Measurements from ENCODE around the gene DLAT.
"Not testable (repeated sequence)": the region's sequence is repeated elsewhere in the genome, so short reads cannot be mapped to it uniquely, and the experiment has no call there.

Gene DLAT

DNA sequence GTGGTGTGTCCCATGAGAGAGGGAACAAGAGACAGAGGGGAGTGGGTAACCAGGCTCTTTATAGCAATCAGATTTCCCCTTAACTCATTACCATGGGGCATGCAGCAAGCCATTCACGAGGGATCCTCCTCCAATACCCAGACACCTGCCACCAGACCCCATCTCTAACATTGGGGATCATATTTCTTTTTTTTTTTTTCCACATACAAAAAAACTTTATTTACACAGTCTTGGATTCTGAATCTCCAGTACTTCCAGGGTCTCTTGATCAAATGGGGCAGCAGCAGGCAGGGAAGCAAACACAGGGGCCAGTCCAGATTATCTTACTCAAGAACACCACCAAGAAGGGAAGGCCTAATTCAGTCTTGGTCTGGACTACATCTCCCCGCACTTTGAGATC, 4.3 kb downstream of the DLAT start:
- no peak overlapping the region for H3K4me3 ChIP-seq (replicated peaks in 1 of 2; ENCODE audit: low read depth in 2 of 2, low read length in 2 of 2)

DNA sequence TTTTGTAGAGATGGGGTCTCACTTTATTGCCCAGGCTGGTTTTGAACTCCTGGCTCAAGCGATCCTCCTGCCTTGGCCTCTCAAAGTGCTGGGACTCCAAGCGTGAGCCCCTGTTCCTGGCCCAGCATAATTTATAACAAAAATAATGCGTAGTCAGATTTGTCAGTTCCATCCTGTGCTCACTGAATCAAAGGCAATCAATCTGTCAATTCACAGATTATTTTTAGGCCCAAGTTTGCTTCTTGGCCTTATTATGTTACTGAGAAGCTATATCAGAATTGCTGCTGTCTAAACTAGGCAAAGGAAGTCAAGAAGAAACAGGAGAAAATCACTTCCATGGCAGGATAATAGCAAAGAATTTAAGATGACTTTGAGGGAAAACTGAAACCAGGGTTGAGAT, 8.7 kb downstream of the DLAT start:
- H3K4me3 ChIP-seq (replicated peaks in 1 of 2; ENCODE audit: low read depth in 2 of 2, low read length in 2 of 2) = no peak overlapping the region
- TF ChIP-seq, protein P1, sequence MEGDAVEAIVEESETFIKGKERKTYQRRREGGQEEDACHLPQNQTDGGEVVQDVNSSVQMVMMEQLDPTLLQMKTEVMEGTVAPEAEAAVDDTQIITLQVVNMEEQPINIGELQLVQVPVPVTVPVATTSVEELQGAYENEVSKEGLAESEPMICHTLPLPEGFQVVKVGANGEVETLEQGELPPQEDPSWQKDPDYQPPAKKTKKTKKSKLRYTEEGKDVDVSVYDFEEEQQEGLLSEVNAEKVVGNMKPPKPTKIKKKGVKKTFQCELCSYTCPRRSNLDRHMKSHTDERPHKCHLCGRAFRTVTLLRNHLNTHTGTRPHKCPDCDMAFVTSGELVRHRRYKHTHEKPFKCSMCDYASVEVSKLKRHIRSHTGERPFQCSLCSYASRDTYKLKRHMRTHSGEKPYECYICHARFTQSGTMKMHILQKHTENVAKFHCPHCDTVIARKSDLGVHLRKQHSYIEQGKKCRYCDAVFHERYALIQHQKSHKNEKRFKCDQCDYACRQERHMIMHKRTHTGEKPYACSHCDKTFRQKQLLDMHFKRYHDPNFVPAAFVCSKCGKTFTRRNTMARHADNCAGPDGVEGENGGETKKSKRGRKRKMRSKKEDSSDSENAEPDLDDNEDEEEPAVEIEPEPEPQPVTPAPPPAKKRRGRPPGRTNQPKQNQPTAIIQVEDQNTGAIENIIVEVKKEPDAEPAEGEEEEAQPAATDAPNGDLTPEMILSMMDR (IDR thresholded peaks at IDR 0.05; ENCODE audit: low read depth, low read length) = no peak
- DNase-seq (ENCODE audit: low read depth in 2 of 2) = no peak

More for the DNA sequence above, 4.3 kb downstream of the DLAT start:
- no peak for DNase-seq (ENCODE audit: low read depth in 2 of 2)
- TF ChIP-seq, protein P1 (IDR thresholded peaks at IDR 0.05; ENCODE audit: low read depth, low read length) = no peak

DNA sequence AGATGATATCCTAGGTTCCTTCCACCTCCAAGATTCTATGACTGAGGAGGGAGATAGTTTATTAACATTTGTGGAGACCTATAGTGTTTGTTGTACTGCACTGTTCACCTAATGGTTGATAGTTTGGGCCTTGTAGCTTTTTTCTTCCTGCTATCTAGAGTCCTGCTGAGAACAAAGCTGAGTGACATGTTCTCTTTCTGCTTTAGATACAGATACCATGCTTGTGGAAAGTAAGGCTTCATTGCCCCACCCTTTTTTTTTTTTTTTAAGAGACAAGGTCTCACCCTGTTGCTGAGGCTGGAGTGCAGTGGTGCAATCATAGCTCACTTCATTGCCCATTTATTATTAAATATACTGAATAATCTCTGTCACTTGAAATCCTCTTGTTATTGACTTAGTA, 12.3 kb downstream of the DLAT start:
- DNase-seq (ENCODE audit: low read depth in 2 of 2) = no peak
- no peak overlapping the region for H3K4me3 ChIP-seq (replicated peaks in 1 of 2; ENCODE audit: low read depth in 2 of 2, low read length in 2 of 2)
- TF ChIP-seq, protein P1 (IDR thresholded peaks at IDR 0.05; ENCODE audit: low read depth, low read length) = no peak

DNA sequence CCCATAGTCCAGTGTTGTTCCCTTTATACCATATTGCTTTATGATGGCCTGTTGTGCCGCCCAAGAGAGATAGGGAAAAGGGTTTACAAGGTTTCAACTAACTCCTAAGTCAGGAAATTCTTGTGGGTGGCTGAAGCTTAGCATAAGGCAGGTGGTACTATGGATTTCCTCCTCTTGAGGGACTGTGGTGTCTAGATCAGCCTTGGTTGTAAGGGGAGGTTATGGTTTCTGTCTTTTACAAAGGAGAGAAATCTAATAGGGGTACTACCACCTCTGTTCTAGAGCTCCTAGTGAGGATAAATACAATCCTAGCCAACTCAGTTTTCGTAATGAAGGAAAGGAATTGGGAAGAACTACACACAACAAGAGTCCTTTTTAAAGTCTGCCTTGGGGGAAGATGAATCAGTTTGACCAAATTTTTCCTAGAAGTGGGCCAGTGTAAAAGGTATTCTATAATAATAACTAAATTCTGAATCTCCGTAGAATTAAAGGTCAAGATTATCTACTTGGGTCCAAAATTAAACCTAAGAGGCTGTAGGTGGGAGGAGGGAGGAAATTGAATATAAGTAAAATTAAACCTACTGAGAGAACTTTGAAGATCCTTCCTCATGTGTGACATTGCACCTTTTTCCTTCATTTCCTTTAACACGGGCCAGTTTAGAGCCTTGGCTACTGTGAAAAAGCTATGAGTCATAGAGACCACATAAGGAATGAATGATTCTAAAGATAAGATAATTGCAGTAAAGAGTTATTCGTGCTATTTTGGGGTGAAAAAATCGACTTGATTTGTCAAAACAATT, 17.2 kb downstream of the DLAT start:
- no peak overlapping the region for H3K4me3 ChIP-seq (replicated peaks in 1 of 2; ENCODE audit: low read depth in 2 of 2, low read length in 2 of 2)
- peak; percentile 16 to 33 for DNase-seq (ENCODE audit: low read depth in 2 of 2)
- TF ChIP-seq, protein P1 (IDR thresholded peaks at IDR 0.05; ENCODE audit: low read depth, low read length) = no peak

DNA sequence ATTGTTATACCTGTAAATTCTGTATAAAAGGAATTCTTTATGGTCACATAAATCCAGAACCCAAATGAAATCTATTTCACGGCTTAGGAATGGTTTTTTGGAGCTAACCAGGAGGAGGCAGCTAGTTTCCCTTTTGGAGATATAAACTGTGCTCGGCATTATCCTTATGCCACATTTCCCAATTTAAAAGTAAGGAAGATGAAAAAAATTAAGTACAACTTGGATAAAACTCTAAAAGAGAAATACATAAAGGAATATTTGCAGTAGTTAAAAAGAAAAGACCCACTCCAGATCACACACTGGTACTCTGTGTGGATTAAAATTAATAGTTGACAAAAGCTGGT, 17.7 kb downstream of the DLAT start:
- TF ChIP-seq, protein P1 (IDR thresholded peaks at IDR 0.05; ENCODE audit: low read depth, low read length) = no peak

DNA sequence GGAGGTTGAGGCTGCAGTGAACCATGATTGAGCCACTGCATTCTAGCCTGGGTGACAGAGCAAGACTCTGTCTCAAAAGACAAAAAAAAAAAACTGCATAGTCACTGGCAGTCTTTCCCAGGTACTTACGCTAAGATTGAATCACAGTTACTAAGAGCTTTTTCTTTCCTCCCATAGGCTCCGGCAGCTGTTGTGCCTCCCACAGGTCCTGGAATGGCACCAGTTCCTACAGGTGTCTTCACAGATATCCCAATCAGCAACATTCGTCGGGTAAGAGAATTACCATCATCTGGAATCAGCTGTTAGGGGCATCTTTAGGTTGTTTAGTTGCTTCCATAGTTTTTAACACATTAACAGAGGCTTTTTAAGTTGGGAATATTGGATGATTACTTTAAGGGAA, 19.8 kb downstream of the DLAT start:
- TF ChIP-seq, protein P1 (IDR thresholded peaks at IDR 0.05; ENCODE audit: low read depth, low read length) = no peak
- no peak for DNase-seq (ENCODE audit: low read depth in 2 of 2)
- H3K4me3 ChIP-seq (replicated peaks in 1 of 2; ENCODE audit: low read depth in 2 of 2, low read length in 2 of 2) = no peak overlapping the region

More for the DNA sequence above, 17.7 kb downstream of the DLAT start:
- DNase-seq (ENCODE audit: low read depth in 2 of 2) = no peak
- no peak overlapping the region for H3K4me3 ChIP-seq (replicated peaks in 1 of 2; ENCODE audit: low read depth in 2 of 2, low read length in 2 of 2)

DNA sequence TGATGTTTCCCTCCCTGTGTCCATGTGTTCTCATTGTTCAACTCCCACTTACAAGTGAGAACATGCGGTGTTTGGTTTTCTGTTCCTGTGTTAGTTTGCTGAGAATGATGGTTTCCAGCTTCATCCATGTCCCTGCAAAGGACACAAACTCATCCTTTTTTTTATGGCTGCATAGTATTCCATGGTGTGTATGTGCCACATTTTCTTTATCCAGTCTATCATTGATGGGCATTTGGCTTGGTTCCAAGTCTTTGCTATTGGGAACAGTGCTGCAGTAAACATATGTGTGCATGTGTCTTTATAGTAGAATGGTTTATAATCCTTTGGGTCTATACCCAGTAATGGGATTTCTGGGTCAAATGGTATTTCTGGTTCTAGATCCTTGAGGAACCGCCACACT, 21.4 kb downstream of the DLAT start:
- H3K4me3 ChIP-seq (replicated peaks in 1 of 2; ENCODE audit: low read depth in 2 of 2, low read length in 2 of 2); DNase-seq (ENCODE audit: low read depth in 2 of 2): not testable (repeated sequence)

DNA sequence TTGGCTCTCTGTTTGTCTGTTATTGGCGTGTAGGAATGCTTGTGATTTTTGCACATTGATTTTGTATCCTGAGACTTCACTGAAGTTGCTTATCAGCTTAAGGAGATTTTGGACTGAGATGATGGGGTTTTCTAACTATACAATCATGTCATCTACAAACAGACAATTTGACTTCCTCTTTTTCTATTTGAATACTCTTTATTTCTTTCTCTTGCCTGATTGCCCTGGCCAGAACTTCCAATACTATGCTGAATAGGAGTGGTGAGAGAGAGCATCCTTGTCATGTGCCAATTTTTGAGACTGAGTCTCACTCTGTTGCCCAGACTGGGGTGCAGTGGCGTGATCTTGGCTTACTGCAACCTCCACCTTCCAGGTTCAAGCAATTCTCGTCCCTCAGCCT, 23.0 kb downstream of the DLAT start:
- DNase-seq (ENCODE audit: low read depth in 2 of 2); H3K4me3 ChIP-seq (replicated peaks in 1 of 2; ENCODE audit: low read depth in 2 of 2, low read length in 2 of 2): not testable (repeated sequence)

Data from cardiac fibroblast (primary cell).